ENCODE measurements around the gene FMNL3.

The FMNL3 gene

DNA sequence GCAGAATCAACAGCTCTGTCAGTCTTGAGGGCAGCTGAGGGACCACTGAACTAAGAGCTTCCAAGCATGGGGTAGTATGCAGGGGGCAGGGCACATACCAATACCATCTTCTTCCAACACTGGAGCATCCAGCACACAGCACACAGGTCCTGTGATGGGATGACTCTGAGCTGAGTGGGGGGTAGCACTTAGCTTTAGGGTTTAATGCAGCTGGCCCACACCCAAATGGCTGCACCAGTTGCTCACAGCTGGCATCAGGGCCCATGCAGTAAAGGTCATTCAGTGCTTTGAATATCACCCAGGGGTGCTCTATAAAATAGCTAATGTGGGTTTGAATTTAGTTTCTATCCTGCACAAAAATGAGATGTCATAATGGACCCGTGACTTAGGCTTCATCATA is 103.5 kb downstream of the FMNL3 start:
- DNase-seq (ENCODE audit: low read depth) = no peak

DNA sequence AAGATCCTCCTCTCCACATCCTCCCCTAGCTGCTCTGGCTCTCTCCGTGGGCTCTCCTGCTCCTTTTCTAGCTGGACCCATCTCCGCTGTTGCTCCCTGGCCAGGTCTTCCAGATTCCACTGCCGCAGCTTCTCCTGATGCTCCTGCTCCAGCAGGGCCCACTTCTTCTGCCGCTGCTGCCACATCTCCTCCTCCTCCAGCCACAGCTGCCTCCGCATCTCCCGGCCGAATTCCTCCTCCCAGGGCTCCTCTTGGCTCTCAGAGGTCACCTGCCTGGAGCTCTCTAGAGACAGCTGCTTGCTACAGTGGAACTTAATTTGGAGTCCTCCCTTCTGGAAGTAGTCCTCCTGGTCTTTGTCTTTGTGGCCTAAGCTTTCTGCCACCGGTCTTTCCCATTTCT is 107.2 kb downstream of the FMNL3 start:
- DNase-seq (ENCODE audit: low read depth) = no peak

DNA sequence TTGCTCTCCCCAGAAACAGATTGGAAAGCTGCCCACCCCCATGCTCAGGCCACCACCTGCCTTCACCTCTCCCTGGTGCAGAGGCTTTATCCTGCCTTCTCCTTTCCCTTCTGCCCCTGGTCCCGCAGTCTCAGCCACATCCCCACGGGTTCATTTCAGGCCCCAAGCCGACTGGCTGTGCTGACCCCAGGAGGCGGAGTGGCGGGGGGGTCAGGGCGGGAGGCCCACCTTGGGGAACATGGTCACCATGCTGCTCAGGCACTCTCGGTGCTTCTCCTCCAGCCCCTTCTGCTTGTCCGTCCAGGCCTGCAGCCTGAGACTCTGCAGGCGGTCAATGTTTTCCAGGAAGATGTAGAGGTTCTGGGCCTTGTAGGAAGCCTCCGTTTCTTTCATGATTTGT is 108.7 kb downstream of the FMNL3 start:
- DNase-seq (ENCODE audit: low read depth) = no peak

DNA sequence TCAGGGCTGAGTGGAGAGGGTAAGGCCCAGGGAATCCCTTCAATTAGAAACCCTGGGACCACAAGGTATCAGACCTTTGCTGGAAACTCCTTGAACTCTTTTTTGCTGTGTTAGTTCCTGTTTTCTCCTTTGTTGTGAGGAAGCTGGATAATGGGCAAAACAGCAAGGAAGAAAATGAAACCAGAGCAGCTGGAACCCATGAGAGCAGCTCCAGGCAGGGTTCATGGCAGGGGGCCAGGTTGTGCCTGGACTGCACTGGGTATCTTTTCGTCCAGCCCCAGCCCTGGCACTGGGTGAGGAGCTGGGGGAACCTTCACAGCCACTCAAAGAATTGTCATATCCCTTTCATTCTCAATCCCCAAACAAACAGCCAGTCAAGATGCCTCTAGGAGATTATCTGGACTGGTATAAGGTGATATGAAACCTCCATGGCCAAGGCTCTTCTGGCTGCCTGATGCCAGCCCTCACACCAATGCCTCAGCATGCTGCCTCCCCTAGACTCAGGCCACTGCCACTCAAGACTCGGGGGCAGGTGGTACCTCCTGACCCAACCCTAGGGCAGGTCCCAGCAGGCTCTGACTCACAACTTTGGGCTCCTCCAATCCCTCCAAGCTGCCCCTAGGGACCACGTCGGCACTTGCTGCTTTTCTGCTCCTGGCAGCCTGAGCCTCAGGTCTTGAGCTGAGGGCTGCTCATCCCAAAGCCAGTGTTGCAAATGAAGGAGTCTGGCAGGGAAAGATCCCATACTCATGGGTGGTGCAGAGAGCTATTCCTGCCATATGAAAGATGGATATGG is 118.3 kb downstream of the FMNL3 start:
- DNase-seq (ENCODE audit: low read depth) = no peak

DNA sequence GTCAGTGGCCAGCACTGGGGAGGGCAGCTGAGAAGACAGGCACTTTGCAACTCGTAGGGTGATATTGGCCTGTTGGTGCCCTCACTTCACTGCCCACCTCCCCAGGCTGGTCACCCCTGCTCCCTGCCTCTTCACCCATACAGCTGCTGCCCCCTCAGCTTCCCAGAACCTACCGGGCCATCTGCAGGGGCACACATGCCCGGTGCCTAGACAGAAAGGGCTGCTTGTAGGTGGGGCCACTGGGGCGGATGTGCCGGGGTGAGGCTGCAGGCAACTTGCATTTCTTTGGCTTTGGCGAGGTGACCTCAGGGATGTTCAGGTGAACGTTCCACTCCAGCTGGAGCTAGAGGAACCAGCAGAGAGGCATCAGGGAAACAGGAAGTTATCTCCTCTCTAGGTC is 118.9 kb downstream of the FMNL3 start:
- DNase-seq (ENCODE audit: low read depth) = no peak

DNA sequence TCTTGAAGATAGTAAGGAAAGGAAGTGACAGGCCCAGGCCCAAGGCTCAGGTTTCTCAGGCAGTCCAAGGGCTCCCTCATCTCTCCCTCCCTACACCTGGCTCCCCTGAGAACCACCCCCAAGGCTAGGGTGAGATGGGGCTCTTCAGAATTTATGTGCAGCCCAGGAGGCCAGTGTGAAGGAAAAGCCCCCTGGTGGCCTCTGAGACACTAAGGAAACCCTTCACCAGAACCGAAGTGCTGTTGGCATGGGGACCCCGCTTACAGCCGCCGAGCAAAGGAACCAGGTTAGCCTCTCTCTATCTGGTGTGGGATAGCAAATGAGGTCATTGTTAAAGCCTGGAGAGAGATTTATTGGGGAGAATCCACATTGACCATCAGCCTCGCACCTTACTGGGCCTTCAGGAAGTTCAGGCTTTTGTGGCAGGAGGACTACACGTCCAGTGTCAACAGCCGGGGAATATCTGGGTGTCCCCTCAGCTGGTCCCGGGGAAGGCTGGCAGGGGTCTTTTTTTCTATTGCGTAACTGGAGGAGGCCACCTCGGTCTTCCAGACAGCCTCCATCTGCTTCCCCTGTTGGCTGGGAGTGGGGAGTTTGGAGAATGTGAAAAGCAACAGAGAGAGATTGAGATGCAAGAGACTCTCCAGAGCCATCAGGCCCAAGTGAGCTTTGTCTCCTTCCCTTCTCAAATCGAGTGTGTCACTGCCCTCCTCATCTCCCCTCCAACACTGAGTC is 119.9 kb downstream of the FMNL3 start:
- DNase-seq (ENCODE audit: low read depth) = no peak
